ENCODE data around the gene CDC42EP2. TPM values are rescaled to one million over a fixed set of nuclear protein-coding genes. Genes with fewer than 3 reads are reported as not detected.

CDC42EP2 gene
- total and polyA plus RNA-seq, 2 of the 13 experiments (the other 11 are each of a cell fraction or from before 2014, with no cell fraction given): 2.3 to 7.1 TPM

DNA sequence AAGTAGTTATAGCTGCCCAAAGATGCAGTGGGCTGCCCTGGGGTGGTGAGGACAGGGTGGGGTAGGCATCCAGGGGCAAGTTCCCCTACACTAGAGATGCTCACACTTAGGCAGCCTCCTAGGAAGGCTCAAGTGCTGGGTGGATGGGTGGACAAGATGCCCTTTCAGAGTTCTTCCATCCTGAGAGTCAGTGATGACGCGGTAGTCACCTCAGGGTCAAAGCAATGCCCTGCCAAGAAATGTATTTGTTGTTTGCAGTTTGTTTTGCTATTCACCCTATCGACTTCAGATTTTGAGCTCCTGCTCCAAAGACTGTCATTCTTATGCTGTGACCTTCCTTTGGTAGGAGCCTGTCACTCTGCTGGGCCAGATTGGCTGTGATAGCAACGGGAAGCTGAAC is 34.0 kb upstream of the CDC42EP2 start (continued):
- TF ChIP-seq SP140L (CRISPR knock-in tag; IDR thresholded peaks at IDR 0.05; ENCODE audit: borderline replicate concordance) (no peak), ZEB1 (IDR thresholded peaks at IDR 0.05; ENCODE audit: insufficient replicate concordance, low read depth) (no peak), WIZ (CRISPR knock-in tag; IDR thresholded peaks at IDR 0.05) (no peak), ZNF652 (CRISPR knock-in tag; IDR thresholded peaks at IDR 0.05; ENCODE audit: borderline replicate concordance, low read depth) (no peak), ZNF121 (CRISPR knock-in tag; IDR thresholded peaks at IDR 0.05) (no peak), CBX2 (IDR thresholded peaks at IDR 0.05; ENCODE audit: low read depth, low read length) (no peak), CBX2 (CRISPR knock-in tag; IDR thresholded peaks at IDR 0.05; ENCODE audit: low read depth) (no peak)

DNA sequence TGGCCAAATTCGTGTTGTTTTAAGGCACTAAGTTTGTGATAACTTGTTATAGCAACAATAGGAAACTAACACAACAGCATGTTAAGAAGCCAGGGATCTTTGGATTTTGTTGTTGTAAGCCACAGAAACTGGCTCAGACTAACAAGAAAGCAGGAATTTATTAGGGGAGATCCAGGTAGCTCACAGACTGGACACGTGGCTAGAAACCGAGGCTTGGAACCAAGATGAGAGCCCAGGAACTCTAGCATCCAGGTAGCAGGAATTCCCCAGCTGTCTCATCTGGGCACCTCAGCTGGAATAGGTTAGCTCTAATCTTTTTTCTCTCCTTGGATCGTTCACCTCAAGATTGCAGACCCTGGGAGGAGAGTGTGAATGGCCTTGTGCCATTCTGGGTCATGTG is 28.0 kb upstream of the CDC42EP2 start:
- FAIRE-seq: no peak
- Histone ChIP-seq H3K79me2 (ENCODE audit: insufficient read depth, low read length) (no peaks in the 10 kb centered on the region), H3K4me1 (ENCODE audit: insufficient read depth, low read length) (peaks cover 8% of the 10 kb centered on the region), H3K9me3 (ENCODE audit: low read length) (no peaks in the 10 kb centered on the region), H4K20me1 (ENCODE audit: insufficient read depth, low read length) (no peaks in the 10 kb centered on the region), H3K9ac (ENCODE audit: insufficient read depth, low read depth, low read length) (no peak overlapping the region), H3K27ac (ENCODE audit: extremely low read length, insufficient read depth, low read length) (no peak overlapping the region), H2AFZ (ENCODE audit: low read length) (no peak overlapping the region), H3K36me3 (replicated peaks in 1 of 2; ENCODE audit: control insufficient read depth in 1 of 2, insufficient read depth in 2 of 2, low read length in 2 of 2) (peaks cover 11 to 46% of the 10 kb centered on the region in 2 experiments), H3K4me2 (ENCODE audit: low read depth, low read length) (no peak overlapping the region), H3K4me3 (replicated peaks in 1 of 3; ENCODE audit: insufficient read depth in 1 of 3, low read depth in 2 of 3, low read length in 3 of 3) (no peak overlapping the region), H3K27me3 (ENCODE audit: control insufficient read depth in 1 of 2, insufficient read depth in 2 of 2, low read length in 2 of 2) (no peaks in the 10 kb centered on the region)
- in situ Hi-C loops (cut with HindIII; ENCODE audit: extremely low pct_ligation_motif_present, low pct_unique_long_range_greater_than_20kb) (no loop called here), intact Hi-C loops (cut with micrococcal nuclease; ENCODE audit: unreplicated experiment) (no loop called here)
- BruUV-seq (replicated peaks): no TSS peak
- no peak for TF ChIP-seq SAFB2 (CRISPR knock-in tag; IDR thresholded peaks at IDR 0.05; ENCODE audit: borderline replicate concordance, low read depth)
- no peak for TF ChIP-seq PLRG1 (conservative IDR thresholded peaks at IDR 0.05)
- TF ChIP-seq, protein P1, sequence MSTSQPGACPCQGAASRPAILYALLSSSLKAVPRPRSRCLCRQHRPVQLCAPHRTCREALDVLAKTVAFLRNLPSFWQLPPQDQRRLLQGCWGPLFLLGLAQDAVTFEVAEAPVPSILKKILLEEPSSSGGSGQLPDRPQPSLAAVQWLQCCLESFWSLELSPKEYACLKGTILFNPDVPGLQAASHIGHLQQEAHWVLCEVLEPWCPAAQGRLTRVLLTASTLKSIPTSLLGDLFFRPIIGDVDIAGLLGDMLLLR (CRISPR knock-in tag; IDR thresholded peaks at IDR 0.05): no peak
- TF ChIP-seq E2F2 (CRISPR knock-in tag; IDR thresholded peaks at IDR 0.05; ENCODE audit: borderline replicate concordance): no peak
- WGBS (ENCODE audit: low lambda C conversion rate): 88% methylated on average over 4 of the region's 4 CpGs
- no peak for ATAC-seq
- ChIA-PET CTCF (ENCODE audit: low intra/inter-chr PET ratio, low total read pairs) (no interaction called here), POLR2A (no interaction called here)
- no peak for DNase-seq (ENCODE audit: low spot score)
